Measurements from ENCODE around the gene FOXE3. TPM values are rescaled to one million over a fixed set of nuclear protein-coding genes. Genes with fewer than 3 reads are reported as not detected.

The FOXE3 gene
- total RNA-seq, 1 experiment from 2014 or later: not detected

- Mint-ChIP-seq H3K9me3 (ENCODE audit: unreplicated experiment) (no peaks in the 10 kb centered on the region), H3K36me3 (ENCODE audit: insufficient read depth, unreplicated experiment) (no peaks in the 10 kb centered on the region), H3K27ac (ENCODE audit: unreplicated experiment) (no peak overlapping the region), H3K4me3 (ENCODE audit: unreplicated experiment) (peak overlapping the region; percentile 84), H3K4me1 (ENCODE audit: low read depth, unreplicated experiment) (no peaks in the 10 kb centered on the region), H3K27me3 (ENCODE audit: insufficient read depth, unreplicated experiment) (no peaks in the 10 kb centered on the region)
- intact Hi-C loops (cut with micrococcal nuclease; ENCODE audit: unreplicated experiment): loop anchor here (5.0 kb wide), 1 partner anchor 51 kb away; no protein-coding TSS in a partner anchor
- H3K9me3 ChIP-seq: no peaks in the 10 kb centered on the region
- H3K27me3 ChIP-seq (replicated peaks; ENCODE audit: control insufficient read depth, insufficient read depth, low read length): no peaks in the 10 kb centered on the region
- no peak for TF ChIP-seq CTCF (IDR thresholded peaks at IDR 0.05; ENCODE audit: insufficient read depth in 1 of 2, low read depth in 1 of 2, low read length in 1 of 2, severe bottlenecking in 1 of 2, unreplicated experiment in 1 of 2)
- peak overlapping the region; percentile 78 for H3K4me3 ChIP-seq (ENCODE audit: low read depth, low read length)
- ChIA-PET CTCF (interaction anchor here (0.6 to 3.5 kb wide), 39 partner anchors 11 to 371 kb away, joined by 3 to 71 read pairs (median 5); partner anchors contain the start of genes CMPK1 and STIL), POLR2A (interaction anchor here (0.6 to 1.6 kb wide), 15 partner anchors 14 to 1916 kb away, joined by 3 to 23 read pairs (median 5); partner anchors contain the start of gene PRDX1)
- no peaks in the 10 kb centered on the region for H3K36me3 ChIP-seq (ENCODE audit: control insufficient read depth, insufficient read depth, low read length)
- peak in 1 of 2 experiments; percentile 14 for DNase-seq
- no peaks in the 10 kb centered on the region for H3K4me1 ChIP-seq
- BruUV-seq (replicated peaks): no TSS peak
Measured at GRCh38 chr1:47438165-47439016, 22.3 kb downstream of the FOXE3 start.

GRCh38 chr1:47439017-47439818, 23.1 kb downstream of the FOXE3 start:
- Histone ChIP-seq H3K9me3 (no peaks in the 10 kb centered on the region), H3K36me3 (ENCODE audit: control insufficient read depth, insufficient read depth, low read length) (no peaks in the 10 kb centered on the region), H3K4me1 (no peaks in the 10 kb centered on the region), H3K4me3 (ENCODE audit: low read depth, low read length) (no peak overlapping the region), H3K27me3 (replicated peaks; ENCODE audit: control insufficient read depth, insufficient read depth, low read length) (no peaks in the 10 kb centered on the region)
- Mint-ChIP-seq H3K27ac (ENCODE audit: unreplicated experiment) (no peak overlapping the region), H3K36me3 (ENCODE audit: insufficient read depth, unreplicated experiment) (no peaks in the 10 kb centered on the region), H3K4me1 (ENCODE audit: low read depth, unreplicated experiment) (no peaks in the 10 kb centered on the region), H3K9me3 (ENCODE audit: unreplicated experiment) (no peaks in the 10 kb centered on the region), H3K27me3 (ENCODE audit: insufficient read depth, unreplicated experiment) (no peaks in the 10 kb centered on the region), H3K4me3 (ENCODE audit: unreplicated experiment) (peak overlapping the region; percentile 27)
- BruUV-seq (replicated peaks): no TSS peak
- intact Hi-C loops (cut with micrococcal nuclease; ENCODE audit: unreplicated experiment): loop anchor here (5.0 kb wide), 1 partner anchor 52 kb away; no protein-coding TSS in a partner anchor
- CTCF ChIA-PET: interaction anchor here (3.1 kb wide), 1 partner anchor 38 kb away, joined by 71 read pairs; no protein-coding TSS in a partner anchor
- TF ChIP-seq CTCF (IDR thresholded peaks at IDR 0.05; ENCODE audit: insufficient read depth in 1 of 2, low read depth in 1 of 2, low read length in 1 of 2, severe bottlenecking in 1 of 2, unreplicated experiment in 1 of 2): no peak
- POLR2A ChIA-PET: no interaction called here
- DNase-seq: no peak
